ENCODE data around the gene FSTL4. TPM values are rescaled to one million over a fixed set of nuclear protein-coding genes. Genes with fewer than 3 reads are reported as not detected.

FSTL4 gene
- total RNA-seq, 4 donors from 2014 or later, result 0.33 to 0.78 (median 0.34) TPM; not detected in 1

- Histone ChIP-seq H3K9me3 (no peaks in the 10 kb centered on the region), H3K27ac (replicated peaks in 1 of 4) (no peak overlapping the region), H3K4me1 (no peaks in the 10 kb centered on the region), H3K36me3 (no peaks in the 10 kb centered on the region), H3K4me3 (no peak overlapping the region), H3K27me3 (peaks cover 0 to 26% (median 0%) of the 10 kb centered on the region in 4 donors)
- WGBS, result 61% methylated on average over 4 of the region's 5 CpGs
- TF ChIP-seq POLR2AphosphoS5 (IDR thresholded peaks at IDR 0.05) (no peak), CTCF (IDR thresholded peaks at IDR 0.05) (no peak), POLR2A (IDR thresholded peaks at IDR 0.05; ENCODE audit: low read depth) (no peak), EP300 (IDR thresholded peaks at IDR 0.05) (no peak)
- intact Hi-C loops (cut with DNase I), result no loop called here
- peak; percentile 84 for DNase-seq (ENCODE audit: extremely low spot score)
Measured at GRCh38 chr5:133559960-133560359, 52.4 kb downstream of the FSTL4 start.

- intact Hi-C loops (cut with DNase I), result no loop called here
Measured at GRCh38 chr5:133556551-133556950, 55.8 kb downstream of the FSTL4 start.

GRCh38 chr5:133554279-133554678 is 58.1 kb downstream of the FSTL4 start:
- H3K36me3 ChIP-seq, result no peaks in the 10 kb centered on the region
- H3K4me1 ChIP-seq, result no peaks in the 10 kb centered on the region
- 74% methylated on average over 6 of the region's 6 CpGs for WGBS
- H3K27me3 ChIP-seq, result peaks cover 0 to 35% (median 0%) of the 10 kb centered on the region in 4 donors
- no peaks in the 10 kb centered on the region for H3K9me3 ChIP-seq
- H3K27ac ChIP-seq (replicated peaks in 1 of 4), result no peak overlapping the region
- no peak for DNase-seq (ENCODE audit: extremely low spot score)
- intact Hi-C loops (cut with DNase I), result no loop called here
- TF ChIP-seq CTCF (IDR thresholded peaks at IDR 0.05) (no peak), EP300 (IDR thresholded peaks at IDR 0.05) (no peak), POLR2AphosphoS5 (IDR thresholded peaks at IDR 0.05) (no peak), POLR2A (IDR thresholded peaks at IDR 0.05; ENCODE audit: low read depth) (no peak)
- no peak overlapping the region for H3K4me3 ChIP-seq

More at GRCh38 chr5:133556551-133556950, 55.8 kb downstream of the FSTL4 start:
- no peaks in the 10 kb centered on the region for H3K36me3 ChIP-seq
- 65% methylated on average over 4 of the region's 4 CpGs for WGBS
- TF ChIP-seq POLR2AphosphoS5 (IDR thresholded peaks at IDR 0.05) (no peak), CTCF (IDR thresholded peaks at IDR 0.05) (no peak), POLR2A (IDR thresholded peaks at IDR 0.05; ENCODE audit: low read depth) (no peak), EP300 (IDR thresholded peaks at IDR 0.05) (no peak)
- no peaks in the 10 kb centered on the region for H3K4me1 ChIP-seq
- H3K9me3 ChIP-seq, result no peaks in the 10 kb centered on the region
- H3K27me3 ChIP-seq, result peaks cover 0 to 40% (median 0%) of the 10 kb centered on the region in 4 donors
- peak; percentile 60 for DNase-seq (ENCODE audit: extremely low spot score)
- no peak overlapping the region for H3K27ac ChIP-seq (replicated peaks in 1 of 4)
- H3K4me3 ChIP-seq, result no peak overlapping the region

GRCh38 chr5:133552925-133553525 is 59.3 kb downstream of the FSTL4 start:
- H3K27ac ChIP-seq (replicated peaks in 1 of 4), result no peak overlapping the region
- H3K4me3 ChIP-seq, result no peak overlapping the region
- 27% methylated on average over 13 of the region's 13 CpGs for WGBS
- intact Hi-C loops (cut with DNase I), result no loop called here
- H3K36me3 ChIP-seq, result no peaks in the 10 kb centered on the region
- H3K27me3 ChIP-seq, result peaks cover 0 to 27% (median 0%) of the 10 kb centered on the region in 4 donors
- DNase-seq (ENCODE audit: extremely low spot score), result peak; percentile 89
- peak; percentile 25 to 56 (median 27) for TF ChIP-seq CTCF (IDR thresholded peaks at IDR 0.05)
- TF ChIP-seq POLR2AphosphoS5 (IDR thresholded peaks at IDR 0.05), result no peak
- no peaks in the 10 kb centered on the region for H3K9me3 ChIP-seq
- no peaks in the 10 kb centered on the region for H3K4me1 ChIP-seq

- Histone ChIP-seq H3K27me3 (peaks cover 0 to 3% (median 0%) of the 10 kb centered on the region in 4 donors), H3K27ac (replicated peaks in 1 of 4) (no peak overlapping the region), H3K36me3 (no peaks in the 10 kb centered on the region), H3K4me3 (no peak overlapping the region), H3K9me3 (no peaks in the 10 kb centered on the region), H3K4me1 (no peaks in the 10 kb centered on the region)
- TF ChIP-seq POLR2A (IDR thresholded peaks at IDR 0.05; ENCODE audit: low read depth) (no peak), POLR2AphosphoS5 (IDR thresholded peaks at IDR 0.05) (no peak), CTCF (IDR thresholded peaks at IDR 0.05) (no peak), EP300 (IDR thresholded peaks at IDR 0.05) (no peak)
- peak; percentile 66 for DNase-seq (ENCODE audit: extremely low spot score)
- 73% methylated on average over 1 of the region's 1 CpG for WGBS
- intact Hi-C loops (cut with DNase I), result no loop called here
Measured at GRCh38 chr5:133546500-133546899, 65.8 kb downstream of the FSTL4 start.
